ENCODE data around the gene BRWD1. TPM values are rescaled to one million over a fixed set of nuclear protein-coding genes. Genes with fewer than 3 reads are reported as not detected.
A peak's percentile ranks its signal among the peaks of the same experiment; 100 is the strongest.
"Not testable (repeated sequence)": the region's sequence is repeated elsewhere in the genome, so short reads cannot be mapped to it uniquely, and the experiment has no call there.

Gene BRWD1
- total RNA-seq, 2 donors from 2014 or later, result 27.7 to 39.9 TPM

GRCh38 chr21:39141502-39141901 is 171.9 kb downstream of the BRWD1 start:
- Mint-ChIP-seq H3K36me3 (ENCODE audit: low read depth) (no peaks in the 10 kb centered on the region), H3K4me1 (no peaks in the 10 kb centered on the region), H3K27me3 (peaks cover 3% of the 10 kb centered on the region)

GRCh38 chr21:39137248-39138178 is 175.9 kb downstream of the BRWD1 start:
- H3K27ac Mint-ChIP-seq, result no peak overlapping the region
- no peaks in the 10 kb centered on the region for H3K36me3 Mint-ChIP-seq (ENCODE audit: low read depth)
- H3K9me3 Mint-ChIP-seq, result no peaks in the 10 kb centered on the region
- no peak for ATAC-seq (replicated peaks)
- H3K4me1 Mint-ChIP-seq, result no peaks in the 10 kb centered on the region
- peaks cover 3% of the 10 kb centered on the region for H3K27me3 Mint-ChIP-seq
- H3K4me3 Mint-ChIP-seq, result no peak overlapping the region

More at GRCh38 chr21:39141502-39141901, 171.9 kb downstream of the BRWD1 start:
- H3K4me3 Mint-ChIP-seq, result no peak overlapping the region
- H3K9me3 Mint-ChIP-seq, result no peaks in the 10 kb centered on the region
- ATAC-seq (replicated peaks), result no peak
- H3K27ac Mint-ChIP-seq, result no peak overlapping the region

- no peak for ATAC-seq (replicated peaks)
- Mint-ChIP-seq H3K27me3 (peaks cover 5% of the 10 kb centered on the region), H3K9me3 (no peaks in the 10 kb centered on the region), H3K4me3 (no peak overlapping the region), H3K27ac (no peak overlapping the region), H3K36me3 (ENCODE audit: low read depth) (no peaks in the 10 kb centered on the region), H3K4me1 (no peaks in the 10 kb centered on the region)
Measured at GRCh38 chr21:39136711-39137110, 176.7 kb downstream of the BRWD1 start.

- not testable (repeated sequence) for H3K9me3 Mint-ChIP-seq; H3K27ac Mint-ChIP-seq; H3K27me3 Mint-ChIP-seq; H3K4me1 Mint-ChIP-seq; H3K36me3 Mint-ChIP-seq (ENCODE audit: low read depth); H3K4me3 Mint-ChIP-seq
- peak; percentile 37 for ATAC-seq (replicated peaks)
Measured at GRCh38 chr21:39136138-39136537, 177.3 kb downstream of the BRWD1 start.

GRCh38 chr21:39134288-39134810 is 179.1 kb downstream of the BRWD1 start:
- peaks cover 10% of the 10 kb centered on the region for H3K27me3 Mint-ChIP-seq
- H3K36me3 Mint-ChIP-seq (ENCODE audit: low read depth), result no peaks in the 10 kb centered on the region
- no peaks in the 10 kb centered on the region for H3K4me1 Mint-ChIP-seq
- H3K27ac Mint-ChIP-seq, result no peak overlapping the region
- no peak overlapping the region for H3K4me3 Mint-ChIP-seq
- ATAC-seq (replicated peaks), result no peak
- H3K9me3 Mint-ChIP-seq, result no peaks in the 10 kb centered on the region

Other genes with a start within 250 kb of the BRWD1 start
- 100 to 1,000 TPM in 1 of 2 donors, 10 to 100 TPM in 1; 46.8 to 107 TPM for gene PSMG1, start 130.2 kb downstream of the BRWD1 start, total RNA-seq
- gene HMGN1, start 35.5 kb upstream of the BRWD1 start, total RNA-seq, result 100 to 1,000 TPM; 254 to 398 TPM
- not detected for gene LCA5L, start 132.1 kb upstream of the BRWD1 start, total RNA-seq
- 1 to 10 TPM; 1.9 to 3.4 TPM for gene SH3BGR, start 138.3 kb upstream of the BRWD1 start, total RNA-seq